Measurements from ENCODE around the gene CLIP1. TPM values are rescaled to one million over a fixed set of nuclear protein-coding genes. Genes with fewer than 3 reads are reported as not detected.
A peak's percentile ranks its signal among the peaks of the same experiment; 100 is the strongest.
"Not testable (repeated sequence)": the region's sequence is repeated elsewhere in the genome, so short reads cannot be mapped to it uniquely, and the experiment has no call there.

The CLIP1 gene
- total RNA-seq, 6 experiments from 2014 or later: 35.4 to 63.4 (median 43.1) TPM

- Histone ChIP-seq H3K4me3 (no peak overlapping the region), H3K27me3 (no peaks in the 10 kb centered on the region), H3K9me3 (no peaks in the 10 kb centered on the region), H3K36me3 (no peaks in the 10 kb centered on the region), H3K4me1 (peaks cover 0 to 4% (median 0%) of the 10 kb centered on the region in 4 donors), H3K27ac (no peak overlapping the region)
- 86% methylated on average over 4 of the region's 4 CpGs for WGBS (ENCODE audit: insufficient coverage, low coverage, low lambda C conversion rate, missing lambda C conversion rate)
- intact Hi-C loops (cut with DNase I): no loop called here
- DNase-seq: no peak
- ATAC-seq: no peak
- TF ChIP-seq POLR2A (IDR thresholded peaks at IDR 0.05) (no peak), CTCF (IDR thresholded peaks at IDR 0.05) (no peak)
These were observed 12.7 kb upstream of the CLIP1 start for GRCh38 chr12:122435186-122435585.

GRCh38 chr12:122429043-122429442 lies 6.6 kb upstream of the CLIP1 start:
- H3K4me3 ChIP-seq; ATAC-seq; H3K27ac ChIP-seq; H3K4me1 ChIP-seq; DNase-seq; H3K9me3 ChIP-seq; H3K36me3 ChIP-seq; intact Hi-C loops (cut with DNase I); H3K27me3 ChIP-seq: not testable (repeated sequence)
- 100% methylated on average over 1 of the region's 5 CpGs for WGBS (ENCODE audit: insufficient coverage, low coverage, low lambda C conversion rate, missing lambda C conversion rate)

- 92% methylated on average over 9 of the region's 9 CpGs for WGBS (ENCODE audit: insufficient coverage, low coverage, low lambda C conversion rate, missing lambda C conversion rate)
- no peak for ATAC-seq
- H3K27me3 ChIP-seq: no peaks in the 10 kb centered on the region
- H3K9me3 ChIP-seq: no peaks in the 10 kb centered on the region
- no peaks in the 10 kb centered on the region for H3K36me3 ChIP-seq
- DNase-seq: no peak
- intact Hi-C loops (cut with DNase I): no loop called here
- H3K4me1 ChIP-seq: peaks cover 0 to 9% (median 0%) of the 10 kb centered on the region in 4 donors
- H3K4me3 ChIP-seq: no peak overlapping the region
- H3K27ac ChIP-seq: no peak overlapping the region
- TF ChIP-seq CTCF (IDR thresholded peaks at IDR 0.05): no peak
- no peak for TF ChIP-seq POLR2A (IDR thresholded peaks at IDR 0.05)
These were observed 4.9 kb upstream of the CLIP1 start for GRCh38 chr12:122427403-122427802.

- intact Hi-C loops (cut with DNase I): no loop called here
- ATAC-seq (peak; percentile 28 to 53 (median 52)), DNase-seq (peak in 2 of 3 donors; percentile 51 to 59)
- Histone ChIP-seq H3K9me3 (no peaks in the 10 kb centered on the region), H3K4me1 (peaks cover 0 to 31% (median 11%) of the 10 kb centered on the region in 4 donors), H3K27me3 (no peaks in the 10 kb centered on the region), H3K4me3 (peak overlapping the region; percentile 44 to 89 (median 56)), H3K36me3 (no peaks in the 10 kb centered on the region), H3K27ac (peak overlapping the region; percentile 15 to 98 (median 64))
- peak; percentile 47 for TF ChIP-seq POLR2A (IDR thresholded peaks at IDR 0.05)
- no peak for TF ChIP-seq CTCF (IDR thresholded peaks at IDR 0.05)
- WGBS (ENCODE audit: insufficient coverage, low coverage, low lambda C conversion rate, missing lambda C conversion rate): 9% methylated on average over 18 of the region's 21 CpGs
These were observed 1.0 kb upstream of the CLIP1 start for GRCh38 chr12:122423258-122424165.

GRCh38 chr12:122422730-122423257 lies 325 bp upstream of the CLIP1 start:
- 0% methylated on average over 11 of the region's 39 CpGs for whole genome bisulfite sequencing (ENCODE audit: insufficient coverage, low coverage, low lambda C conversion rate, missing lambda C conversion rate)
- ATAC-seq: peak in 2 of 4 donors; percentile 1 to 24
- Histone ChIP-seq H3K27me3 (no peaks in the 10 kb centered on the region), H3K4me3 (peak overlapping the region; percentile 44 to 89 (median 56)), H3K4me1 (peaks cover 0 to 38% (median 15%) of the 10 kb centered on the region in 4 donors), H3K9me3 (no peaks in the 10 kb centered on the region), H3K36me3 (no peaks in the 10 kb centered on the region), H3K27ac (peak overlapping the region; percentile 15 to 98 (median 64))
- intact Hi-C loops (cut with DNase I): no loop called here
- TF ChIP-seq CTCF (IDR thresholded peaks at IDR 0.05) (no peak), POLR2A (IDR thresholded peaks at IDR 0.05) (no peak)
- peak in 1 of 3 donors; percentile 56 for DNase-seq
